Upper lobe of left lung (tissue), 4 donors: ENCODE measurements around the gene PFKP.

Source experiments
- CTCF ChIP-seq, 6 experiments: fragments of 450-650 bp in 4 of 6; fragments of 200-600 bp in 2 of 6; sonication (generic) in 2 of 6; IDR thresholded peaks; one replicate each; pipeline ENCODE4 v1.5.1; 2016 to 2019; ENCODE audit warnings: antibody characterized with exemption in 6 of 6
- POLR2A ChIP-seq, 4 donors: fragments of 450-650 bp; IDR thresholded peaks; one replicate each; pipeline ENCODE4 v1.5.1; 2016 to 2017; ENCODE audit warnings: antibody characterized with exemption in 4 of 4, mild to moderate bottlenecking in 2 of 4

- TF ChIP-seq CTCF (IDR thresholded peaks at IDR 0.05): no peak
- TF ChIP-seq POLR2A (IDR thresholded peaks at IDR 0.05): no peak
Measured at GRCh38 chr10:3096149-3096548, 28.8 kb downstream of the PFKP start.
